Adrenal gland (tissue), 12 donors: Measurements from ENCODE around the gene TNS4. TPM values are rescaled to one million over a fixed set of nuclear protein-coding genes. Genes with fewer than 3 reads are reported as not detected.

ENCODE experiments used
- DNase-seq, 7 donors: peaks; one replicate each; pipeline ENCODE4 v3.0.0-alpha.2; 2019 to 2020
- H3K27ac ChIP-seq, 5 donors: fragments of 200-600 bp; sonication (generic) in 4 of 5; 1 replicate in 3 of 5; 2 replicates in 2 of 5; pipeline versions ENCODE4 v1.5.1 to v1.8.0; 2016 to 2020; ENCODE audit warnings: mild to moderate bottlenecking in 1 of 5
- H3K27me3 ChIP-seq: fragments of 200-600 bp; 2 replicates; pipeline ENCODE4 v1.8.0; 2021
- H3K36me3 ChIP-seq, 2 donors: fragments of 200-600 bp; replicated peaks in 1 of 2; 1 replicate in 1 of 2; 2 replicates in 1 of 2; pipeline versions ENCODE4 v1.5.1 to v1.8.0; 2018 to 2022
- H3K4me1 ChIP-seq, 2 donors: fragments of 200-600 bp; replicated peaks in 1 of 2; 1 replicate in 1 of 2; 2 replicates in 1 of 2; pipeline versions ENCODE4 v1.5.1 to v1.8.0; 2018 to 2021
- H3K4me3 ChIP-seq, 4 donors: fragments of 200-600 bp; sonication (generic) in 3 of 4; one replicate each; pipeline ENCODE4 v1.5.1; 2016 to 2018
- H3K9me3 ChIP-seq, 3 donors: fragments of 200-600 bp; sonication (generic) in 1 of 3; replicated peaks in 1 of 3; 1 replicate in 2 of 3; 2 replicates in 1 of 3; pipeline versions ENCODE4 v1.5.1 to v1.8.0; 2016 to 2021
- POLR2A ChIP-seq, 2 donors: fragments of 450-650 bp; IDR thresholded peaks; one replicate each; pipeline ENCODE4 v1.6.1; 2017; ENCODE audit warnings: antibody characterized with exemption in 2 of 2, mild to moderate bottlenecking in 2 of 2, moderate library complexity in 1 of 2
- WGBS, 4 donors: extraction: QIAGEN DNeasy Blood & Tissue Kit in 2 of 4; methylation state at CpG; one replicate each; pipeline versions ENCODE4 v1.1.5 to v1.1.7; 2013 to 2017; 5-methylcytosine and 5-hydroxymethylcytosine counted together
- intact Hi-C, 2 donors: fragments of 100-400 bp; cut with DNase I; formaldehyde crosslinking; loops; one replicate each; pipeline versions ENCODE4 v1.14.1 to v1.15.0; 2022 to 2023
- polyA plus RNA-seq, 3 donors: library from polyadenylated mRNA; stranded (reverse); fragments of 200-250 nt in 2 of 3; fragments of 350-450 nt in 1 of 3; fragmentation: Illumina TruSeq in 1 of 3; extraction: RNeasy Lipid Tissue Mini Kit (QIAGEN cat#74804) in 1 of 3; gene quantifications; one replicate each; pipeline ENCODE4 v1.2.3, GENCODE V29; 2013 to 2014
- total RNA-seq, 9 donors: library from RNA; depleted of rRNA in 4 of 9; stranded (reverse); fragments of >200 nt in 4 of 9; fragments of 120-200 nt in 1 of 9; fragmentation: NEBNext Ultra II Directional in 1 of 9; extraction: Animal tissue kit (Norgen Biotek cat#: 25700) in 1 of 9; gene quantifications; one replicate each; pipeline versions ENCODE4 v1.1.0 to v1.2.4, GENCODE V29; 2013 to 2023
- TF ChIP-seq, protein P1 (sequence below), 6 experiments: fragments of 450-650 bp in 4 of 6; fragments of 200-600 bp in 2 of 6; sonication (generic) in 1 of 6; IDR thresholded peaks; 1 replicate in 5 of 6; 2 replicates in 1 of 6; pipeline versions ENCODE4 v1.5.1 to v1.8.0; 2016 to 2021; ENCODE audit warnings: antibody characterized with exemption in 6 of 6, mild to moderate bottlenecking in 2 of 6, moderate library complexity in 1 of 6
- donor health status: healthy with polysubstance abuse.
- donor health status: Bipolar disorder and iron deficiency.
- donor health status: DM: yes; HTN: yes; CAD: no.
- donor health status: DM: no; HTN: no; CAD: no.
- donor health status: DM: no; HTN: no; CAD: no.
- donor health status: DM: yes; HTN: yes; CAD: no.

TNS4 gene
- total and polyA plus RNA-seq, 12 donors: 0.07 to 0.32 (median 0.11) TPM; not detected in 7

DNA sequence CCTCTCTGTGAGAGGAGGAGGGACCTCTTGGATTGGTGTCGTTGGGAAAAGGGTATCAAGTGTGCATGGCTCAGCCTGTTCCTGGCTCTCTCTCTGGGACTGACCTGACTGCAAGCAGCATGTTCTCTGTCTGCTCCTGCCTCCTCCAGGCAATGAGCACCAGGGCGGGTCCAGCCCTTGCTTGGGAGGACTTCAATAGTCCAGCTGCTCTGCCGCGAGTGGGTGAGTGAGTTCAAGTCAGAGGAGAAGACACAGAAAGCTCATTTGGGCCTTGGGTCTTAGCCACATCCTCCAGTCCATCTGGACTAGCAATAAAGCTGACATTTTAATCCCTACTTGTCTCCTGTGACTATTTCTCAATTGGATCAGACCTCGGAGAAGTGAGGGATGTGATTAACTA lies 25.2 kb upstream of the TNS4 start:
- H3K4me1 ChIP-seq: no peaks in the 10 kb centered on the region
- no peak for TF ChIP-seq POLR2A (IDR thresholded peaks at IDR 0.05)
- TF ChIP-seq, protein P1, sequence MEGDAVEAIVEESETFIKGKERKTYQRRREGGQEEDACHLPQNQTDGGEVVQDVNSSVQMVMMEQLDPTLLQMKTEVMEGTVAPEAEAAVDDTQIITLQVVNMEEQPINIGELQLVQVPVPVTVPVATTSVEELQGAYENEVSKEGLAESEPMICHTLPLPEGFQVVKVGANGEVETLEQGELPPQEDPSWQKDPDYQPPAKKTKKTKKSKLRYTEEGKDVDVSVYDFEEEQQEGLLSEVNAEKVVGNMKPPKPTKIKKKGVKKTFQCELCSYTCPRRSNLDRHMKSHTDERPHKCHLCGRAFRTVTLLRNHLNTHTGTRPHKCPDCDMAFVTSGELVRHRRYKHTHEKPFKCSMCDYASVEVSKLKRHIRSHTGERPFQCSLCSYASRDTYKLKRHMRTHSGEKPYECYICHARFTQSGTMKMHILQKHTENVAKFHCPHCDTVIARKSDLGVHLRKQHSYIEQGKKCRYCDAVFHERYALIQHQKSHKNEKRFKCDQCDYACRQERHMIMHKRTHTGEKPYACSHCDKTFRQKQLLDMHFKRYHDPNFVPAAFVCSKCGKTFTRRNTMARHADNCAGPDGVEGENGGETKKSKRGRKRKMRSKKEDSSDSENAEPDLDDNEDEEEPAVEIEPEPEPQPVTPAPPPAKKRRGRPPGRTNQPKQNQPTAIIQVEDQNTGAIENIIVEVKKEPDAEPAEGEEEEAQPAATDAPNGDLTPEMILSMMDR (IDR thresholded peaks at IDR 0.05): no peak
- no peak overlapping the region for H3K27ac ChIP-seq
- no peak overlapping the region for H3K4me3 ChIP-seq
- no peak for DNase-seq
- no peaks in the 10 kb centered on the region for H3K27me3 ChIP-seq
- WGBS, 4 donors: 63 to 73% (median 68%) methylated on average over 4 to 5 of the region's 5 CpGs
- H3K36me3 ChIP-seq: no peaks in the 10 kb centered on the region
- peaks cover 0 to 6% (median 0%) of the 10 kb centered on the region in 3 donors for H3K9me3 ChIP-seq
- intact Hi-C loops: no loop called here

DNA sequence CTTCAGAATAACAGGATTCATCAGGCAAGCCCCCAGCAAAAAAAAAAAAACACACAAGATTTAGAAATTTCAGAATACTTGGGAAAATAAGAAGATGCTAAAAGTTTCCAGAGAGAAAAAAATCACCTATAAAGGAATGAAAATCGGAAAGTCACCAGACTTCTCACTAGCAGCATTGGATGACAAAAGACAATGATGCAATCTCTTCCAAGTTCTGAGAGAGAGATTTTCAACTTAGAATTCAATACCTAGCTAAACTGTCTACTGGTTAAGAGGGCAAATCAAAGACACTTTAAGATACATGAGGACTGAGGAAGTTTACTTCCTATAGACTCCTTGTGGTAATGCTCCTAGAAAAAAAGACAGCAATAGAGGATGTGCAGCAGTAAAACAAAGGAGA lies 23.9 kb upstream of the TNS4 start:
- intact Hi-C loops: no loop called here
- no peak overlapping the region for H3K4me3 ChIP-seq
- H3K9me3 ChIP-seq: peaks cover 0 to 6% (median 0%) of the 10 kb centered on the region in 3 donors
- no peaks in the 10 kb centered on the region for H3K36me3 ChIP-seq
- no peak overlapping the region for H3K27ac ChIP-seq
- no peaks in the 10 kb centered on the region for H3K27me3 ChIP-seq
- H3K4me1 ChIP-seq: no peaks in the 10 kb centered on the region
- WGBS, 4 donors: 78 to 97% (median 91%) methylated on average over 1 of the region's 1 CpG
- TF ChIP-seq, protein P1 (IDR thresholded peaks at IDR 0.05): no peak
- TF ChIP-seq POLR2A (IDR thresholded peaks at IDR 0.05): no peak
- no peak for DNase-seq

GRCh38 chr17:40524243-40524965 lies 23.0 kb upstream of the TNS4 start:
- intact Hi-C loops: no loop called here
- H3K4me1 ChIP-seq: no peaks in the 10 kb centered on the region
- H3K4me3 ChIP-seq: no peak overlapping the region
- H3K9me3 ChIP-seq: peaks cover 0 to 6% (median 0%) of the 10 kb centered on the region in 3 donors
- DNase-seq: no peak
- 58 to 66% (median 61%) methylated on average over 3 of the region's 3 CpGs for WGBS, 4 donors
- TF ChIP-seq POLR2A (IDR thresholded peaks at IDR 0.05): no peak
- TF ChIP-seq, protein P1 (IDR thresholded peaks at IDR 0.05): no peak
- no peak overlapping the region for H3K27ac ChIP-seq
- no peaks in the 10 kb centered on the region for H3K27me3 ChIP-seq
- no peaks in the 10 kb centered on the region for H3K36me3 ChIP-seq

DNA sequence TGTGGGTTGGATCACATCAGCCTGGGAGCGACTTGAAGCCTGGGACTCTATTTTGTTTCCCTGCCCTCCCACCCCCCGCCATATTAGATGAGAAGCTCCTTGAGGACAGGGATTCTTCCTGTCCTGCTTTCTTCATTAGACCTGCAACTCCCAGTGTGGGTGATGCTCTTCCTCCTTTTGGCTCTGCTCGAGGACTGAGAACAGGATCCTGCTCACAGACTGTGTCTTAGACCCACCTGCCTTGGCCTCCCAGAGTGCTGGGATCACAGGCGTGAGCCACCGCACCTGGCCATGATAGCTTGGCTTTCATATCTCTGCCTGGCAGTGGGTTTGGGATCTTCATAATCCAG lies 21.5 kb upstream of the TNS4 start:
- Histone ChIP-seq H3K27ac (peak overlapping the region in 1 of 5 donors; percentile 31), H3K9me3 (peaks cover 0 to 6% (median 0%) of the 10 kb centered on the region in 3 donors), H3K27me3 (no peaks in the 10 kb centered on the region), H3K4me3 (no peak overlapping the region), H3K4me1 (no peaks in the 10 kb centered on the region), H3K36me3 (no peaks in the 10 kb centered on the region)
- WGBS, 4 donors: 86 to 93% (median 92%) methylated on average over 3 to 5 of the region's 5 CpGs; no CpG with 5 or more reads in 1 of the 4 donors
- intact Hi-C loops: no loop called here
- TF ChIP-seq POLR2A (IDR thresholded peaks at IDR 0.05): no peak
- TF ChIP-seq, protein P1 (IDR thresholded peaks at IDR 0.05): no peak
- DNase-seq: no peak
